Stimulated activated CD4-positive, alpha-beta T cell treated with anti-CD3 and anti-CD28 coated beads, Interleukin-12 subunit alpha, Interleukin-12 subunit beta, amount 100 ng/mL, for 4 hours (primary cell): ENCODE measurements around the gene E2F8.

Experiments
- DNase-seq: peaks from one replicate; pipeline ENCODE4 v3.0.0-alpha.2; 2020

Gene E2F8

GRCh38 chr11:19251577-19251976 is 10.8 kb upstream of the E2F8 start:
- DNase-seq, result no peak

DNA sequence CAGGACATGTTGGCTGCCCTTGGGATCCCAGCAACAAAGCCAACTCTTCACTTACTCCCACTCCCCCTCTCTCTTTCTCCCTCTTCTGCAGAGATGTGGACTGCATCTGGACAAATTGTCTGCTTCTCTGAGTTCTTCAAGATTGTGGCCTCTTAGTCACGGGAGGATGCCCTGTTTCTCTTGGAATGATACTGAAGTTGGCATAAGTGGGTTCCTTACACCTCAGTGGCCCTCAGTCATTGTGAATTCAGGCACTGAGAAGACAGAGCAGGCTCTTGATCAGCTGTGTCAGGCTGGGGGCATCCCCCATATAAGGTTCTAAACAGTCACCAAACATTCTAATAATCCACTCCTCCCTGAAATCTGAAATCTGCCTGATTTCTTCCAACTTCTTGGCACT is 6.1 kb upstream of the E2F8 start:
- DNase-seq, result no peak

DNA sequence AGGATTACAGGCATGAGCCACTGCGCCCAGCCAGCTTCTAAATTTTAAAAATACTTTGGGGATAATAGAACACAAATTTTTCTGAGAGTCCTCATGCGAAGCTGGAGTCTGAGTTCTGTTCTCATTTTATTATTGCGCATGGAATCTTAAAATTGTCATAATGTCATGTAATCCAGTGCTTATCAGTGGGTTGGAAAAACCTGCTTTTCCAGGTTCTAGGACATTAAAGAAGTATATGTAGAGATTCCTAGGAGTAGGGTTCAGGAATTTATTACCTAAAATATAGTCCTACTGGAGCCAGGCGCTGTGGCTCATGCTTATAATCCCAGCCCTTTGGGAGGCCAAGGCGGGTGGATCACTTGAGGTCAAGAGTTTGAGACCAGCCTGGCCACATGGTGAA is 4.6 kb upstream of the E2F8 start:
- DNase-seq, result no peak

- no peak for DNase-seq
These were observed 3.9 kb upstream of the E2F8 start for GRCh38 chr11:19244621-19245020.

GRCh38 chr11:19244084-19244483 is 3.3 kb upstream of the E2F8 start:
- DNase-seq, result no peak

- no peak for DNase-seq
These were observed 2.9 kb upstream of the E2F8 start for GRCh38 chr11:19243613-19244012.

- no peak for DNase-seq
These were observed 2.4 kb upstream of the E2F8 start for GRCh38 chr11:19243143-19243542.

- peak; percentile 8 for DNase-seq
These were observed 1.6 kb upstream of the E2F8 start for GRCh38 chr11:19242179-19242932.

GRCh38 chr11:19241260-19242178 is 774 bp upstream of the E2F8 start:
- peak; percentile 11 for DNase-seq

- no peak for DNase-seq
These were observed 1.7 kb downstream of the E2F8 start for GRCh38 chr11:19239039-19239438.

- no peak for DNase-seq
These were observed 2.9 kb downstream of the E2F8 start for GRCh38 chr11:19237813-19238212.

- no peak for DNase-seq
These were observed 3.4 kb downstream of the E2F8 start for GRCh38 chr11:19237381-19237780.

DNA sequence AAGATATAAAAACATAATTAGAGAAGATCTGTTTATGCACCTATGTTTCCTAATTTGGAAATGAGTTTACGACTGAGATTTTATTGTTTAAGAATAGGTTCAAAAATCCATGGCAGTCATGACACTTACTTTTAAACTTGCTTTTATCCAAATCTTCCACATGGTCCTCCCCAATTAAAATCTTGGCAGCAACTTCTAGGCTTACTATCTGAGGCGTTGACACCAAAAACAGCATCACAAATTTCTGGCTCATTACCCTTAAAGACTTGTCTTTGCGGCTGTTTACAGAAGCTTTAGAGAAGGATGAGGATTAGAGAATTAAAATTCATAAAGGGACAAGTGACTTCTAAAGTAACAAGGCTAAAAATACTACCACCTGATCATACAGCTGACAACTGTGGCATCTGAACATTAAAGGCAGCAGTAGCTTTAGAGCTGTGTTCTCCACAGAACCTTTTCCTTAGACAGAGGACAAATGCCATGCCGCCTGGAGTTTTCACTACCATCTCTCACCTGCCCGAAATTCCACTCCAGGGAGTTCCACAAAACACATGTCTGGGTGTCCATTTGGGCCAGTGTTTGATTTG is 6.4 kb downstream of the E2F8 start:
- no peak for DNase-seq

DNA sequence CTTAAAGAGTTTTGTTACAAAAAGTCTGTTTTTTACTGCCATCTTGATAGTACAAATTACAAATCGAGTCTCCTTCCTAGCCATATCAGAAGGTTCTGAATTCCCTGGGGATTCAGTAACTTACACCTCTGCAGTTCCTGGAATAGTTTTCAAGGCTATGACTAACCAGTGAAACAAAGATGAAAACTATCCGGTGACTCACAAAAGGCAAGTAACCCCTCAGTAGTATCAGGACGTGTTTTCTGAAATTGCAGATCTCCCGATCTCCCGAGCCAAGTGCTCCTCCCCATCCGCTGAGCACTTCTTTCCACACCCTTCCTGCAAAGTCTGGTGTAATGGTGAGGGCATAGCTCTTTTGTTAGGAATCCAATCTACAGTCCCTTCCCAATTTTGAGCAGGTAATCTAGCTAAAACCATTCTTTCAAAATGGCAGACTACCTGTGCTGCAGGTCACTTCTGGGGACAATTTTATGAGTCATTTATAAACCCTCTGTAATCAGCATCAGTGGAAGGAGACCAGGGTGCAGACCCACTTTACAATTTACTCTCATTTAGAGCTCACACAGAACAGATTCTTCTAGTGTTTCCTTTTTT is 7.7 kb downstream of the E2F8 start:
- DNase-seq, result no peak

GRCh38 chr11:19229671-19230070 is 11.1 kb downstream of the E2F8 start:
- no peak for DNase-seq

DNA sequence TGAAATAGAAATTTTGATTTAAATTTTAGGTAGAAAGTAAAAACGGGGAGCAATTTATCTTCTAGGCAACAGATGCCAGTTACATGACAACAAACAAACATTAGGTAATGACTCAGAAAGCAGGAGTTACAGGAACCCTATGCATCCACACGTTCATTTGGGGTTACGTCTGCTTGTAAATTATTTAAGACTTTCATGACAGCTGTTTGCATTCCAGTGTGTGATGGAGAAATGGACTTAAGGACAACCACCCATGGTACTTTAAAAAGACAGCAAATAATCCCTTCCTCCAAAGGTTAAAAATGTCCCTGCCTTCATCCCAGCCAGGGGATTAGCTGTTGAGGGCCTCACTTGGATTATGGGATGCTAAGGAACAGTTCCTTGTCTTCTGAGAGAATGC is 11.8 kb downstream of the E2F8 start:
- no peak for DNase-seq

GRCh38 chr11:19226378-19227195 is 14.2 kb downstream of the E2F8 start:
- DNase-seq, result no peak

GRCh38 chr11:19225581-19225980 is 15.2 kb downstream of the E2F8 start:
- DNase-seq, result no peak

DNA sequence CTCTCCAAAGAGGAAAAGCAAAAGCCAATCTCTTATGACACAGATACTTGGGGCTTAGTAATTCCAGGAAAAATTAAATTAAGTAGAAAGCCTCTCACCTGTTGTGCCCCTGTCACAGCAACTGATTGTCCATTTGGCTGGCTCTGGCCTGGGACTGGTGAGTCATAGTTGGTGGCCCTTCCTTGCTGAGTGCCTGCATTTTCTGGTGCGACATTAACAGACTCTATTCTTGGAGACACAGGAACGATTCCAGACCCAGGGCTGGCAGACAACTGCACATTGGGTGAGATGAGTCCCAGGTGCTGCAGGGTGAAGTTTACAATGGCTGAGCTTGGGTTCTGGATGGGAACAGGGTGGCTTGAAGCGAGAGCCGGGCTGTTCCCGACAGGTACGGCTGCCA is 15.6 kb downstream of the E2F8 start:
- no peak for DNase-seq

- DNase-seq, result no peak
These were observed 19.6 kb downstream of the E2F8 start for GRCh38 chr11:19220903-19221724.

GRCh38 chr11:19218786-19219460 is 21.8 kb downstream of the E2F8 start:
- no peak for DNase-seq
